Inflammatory macrophage treated with lipopolysaccharide for 1 hour (primary cell): Measurements from ENCODE around the gene HOXA6.

ENCODE experiments used
- DNase-seq, 2 donors: peaks; one replicate each; pipeline ENCODE4 v3.0.0-alpha.2; 2020 to 2022

Gene HOXA6

DNA sequence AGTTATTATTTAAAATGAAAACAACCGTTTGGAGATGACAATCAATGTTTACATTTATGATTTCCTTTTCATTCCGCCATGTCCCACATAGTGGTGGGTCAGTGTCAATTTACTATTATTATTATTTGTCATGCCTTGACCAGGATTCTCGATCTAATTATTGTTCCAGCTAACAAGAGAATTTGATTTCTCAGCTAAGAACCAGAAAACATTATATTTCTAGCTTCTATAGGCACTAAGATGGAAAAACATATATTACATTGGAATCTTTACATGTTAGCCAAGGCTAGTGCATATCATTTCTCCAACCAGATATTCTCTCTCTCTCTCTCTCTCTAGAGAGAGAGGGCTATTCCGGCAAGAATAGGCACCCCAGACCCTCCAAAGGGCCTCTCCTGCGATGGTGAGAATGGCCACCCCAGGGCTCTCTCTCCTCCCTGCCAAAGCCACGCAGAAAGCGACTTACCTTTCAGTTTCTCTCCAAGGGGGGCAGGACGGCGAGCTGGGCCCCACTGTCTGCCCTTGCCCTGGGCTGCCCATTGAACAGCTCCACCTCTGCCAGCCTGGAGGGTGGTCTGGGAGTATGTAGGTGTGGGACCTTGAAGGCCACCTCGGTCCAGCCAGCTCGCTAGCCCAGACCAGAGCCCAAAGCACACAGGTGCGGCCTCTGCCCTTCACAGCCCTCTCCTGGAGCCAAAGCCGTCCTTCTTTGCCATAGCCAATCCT is 2.4 kb upstream of the HOXA6 start:
- DNase-seq: no peak

- DNase-seq: no peak
These were observed 1.4 kb upstream of the HOXA6 start for GRCh38 chr7:27148756-27149641.

DNA sequence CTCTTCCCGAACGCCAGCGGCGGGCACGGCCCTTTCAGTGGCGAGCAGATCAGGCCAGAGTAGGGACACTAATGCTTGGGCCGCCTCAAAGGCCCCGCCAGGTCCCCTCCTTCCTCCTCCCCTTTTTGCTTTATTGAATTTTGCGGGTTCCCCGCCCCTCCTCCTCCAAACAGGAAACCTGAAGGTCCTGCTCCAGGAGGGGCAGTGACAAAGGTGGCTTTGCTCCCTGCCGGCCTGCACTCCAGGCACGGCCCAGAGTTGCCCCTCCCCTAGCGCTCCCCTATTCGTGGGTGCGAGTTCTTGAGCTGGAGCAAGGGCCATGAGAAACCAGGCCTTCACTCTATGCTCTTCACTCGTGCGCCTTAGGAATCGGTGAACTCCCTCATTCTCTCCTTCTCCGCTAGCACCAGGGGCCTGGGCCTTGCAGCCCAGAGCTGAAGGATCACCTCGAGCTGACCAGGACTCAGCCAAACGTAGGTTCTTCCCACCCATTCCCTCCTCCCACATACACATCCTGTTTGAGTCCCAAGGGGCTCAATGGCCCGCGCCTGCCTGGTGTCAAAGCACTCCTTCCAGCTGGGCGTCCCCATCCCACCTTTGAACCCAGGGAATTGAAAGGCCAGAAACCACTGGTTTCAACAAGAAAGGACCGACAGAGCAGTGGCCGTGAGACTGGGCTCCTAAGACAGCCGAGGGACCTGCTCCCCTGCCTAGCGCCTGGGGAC is 619 bp upstream of the HOXA6 start:
- DNase-seq: no peak

DNA sequence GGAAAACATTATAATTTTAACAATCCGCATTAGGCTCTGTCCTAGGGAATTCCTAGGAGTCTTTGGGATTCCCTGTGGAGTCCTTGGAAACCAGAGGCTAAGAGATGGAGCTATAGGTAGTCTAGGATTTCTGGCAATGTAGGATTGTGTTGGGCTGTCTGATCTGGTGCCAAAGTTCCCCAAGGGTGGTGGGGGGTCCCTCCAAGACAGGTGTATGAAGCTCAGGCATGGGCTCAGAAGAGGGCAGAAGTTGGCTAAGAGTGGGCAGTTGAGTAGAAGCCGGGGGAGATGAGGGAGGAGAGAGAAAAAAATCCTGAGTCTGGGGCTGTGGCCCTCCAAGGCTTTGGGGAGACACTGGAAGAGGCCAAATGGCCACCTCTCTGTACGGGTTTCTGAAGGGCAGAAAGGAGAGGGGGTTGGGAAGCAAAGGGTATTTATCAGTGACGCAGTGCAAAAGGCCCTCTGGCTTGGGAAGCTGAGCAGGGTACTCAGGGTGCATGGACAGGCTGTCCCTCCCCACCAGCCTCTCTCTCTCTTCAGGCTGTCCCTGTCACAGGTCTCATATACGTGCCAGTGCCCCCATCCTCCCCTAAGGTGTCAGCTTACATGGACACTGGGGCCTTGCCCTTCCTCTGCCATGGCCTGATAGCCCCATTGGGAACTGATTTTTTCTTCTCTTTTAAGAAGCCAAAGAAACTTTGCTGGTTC is 929 bp downstream of the HOXA6 start:
- no peak for DNase-seq

GRCh38 chr7:27145914-27146412 is 1.6 kb downstream of the HOXA6 start:
- no peak for DNase-seq

- DNase-seq: no peak
These were observed 2.2 kb downstream of the HOXA6 start for GRCh38 chr7:27145165-27145913.

DNA sequence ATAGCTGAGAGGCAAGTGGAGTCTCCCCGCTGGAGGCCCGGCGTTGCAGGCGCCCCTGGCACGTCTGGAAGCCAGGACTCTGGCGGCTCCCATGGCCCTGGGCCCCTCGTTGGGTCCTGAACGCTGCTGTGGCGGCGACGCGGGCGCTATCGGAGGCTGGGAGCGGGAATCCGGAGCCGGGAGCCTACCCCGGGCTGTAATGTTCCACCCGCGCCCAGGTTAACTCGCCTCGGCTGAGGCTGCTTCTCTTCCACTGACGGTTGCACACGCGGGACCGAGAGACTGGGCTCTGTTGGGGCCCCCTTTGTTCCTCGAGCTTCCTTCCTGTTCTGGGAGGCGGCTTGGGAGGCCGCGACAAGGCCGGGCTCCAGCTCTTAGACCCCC is 2.8 kb downstream of the HOXA6 start:
- no peak for DNase-seq

DNA sequence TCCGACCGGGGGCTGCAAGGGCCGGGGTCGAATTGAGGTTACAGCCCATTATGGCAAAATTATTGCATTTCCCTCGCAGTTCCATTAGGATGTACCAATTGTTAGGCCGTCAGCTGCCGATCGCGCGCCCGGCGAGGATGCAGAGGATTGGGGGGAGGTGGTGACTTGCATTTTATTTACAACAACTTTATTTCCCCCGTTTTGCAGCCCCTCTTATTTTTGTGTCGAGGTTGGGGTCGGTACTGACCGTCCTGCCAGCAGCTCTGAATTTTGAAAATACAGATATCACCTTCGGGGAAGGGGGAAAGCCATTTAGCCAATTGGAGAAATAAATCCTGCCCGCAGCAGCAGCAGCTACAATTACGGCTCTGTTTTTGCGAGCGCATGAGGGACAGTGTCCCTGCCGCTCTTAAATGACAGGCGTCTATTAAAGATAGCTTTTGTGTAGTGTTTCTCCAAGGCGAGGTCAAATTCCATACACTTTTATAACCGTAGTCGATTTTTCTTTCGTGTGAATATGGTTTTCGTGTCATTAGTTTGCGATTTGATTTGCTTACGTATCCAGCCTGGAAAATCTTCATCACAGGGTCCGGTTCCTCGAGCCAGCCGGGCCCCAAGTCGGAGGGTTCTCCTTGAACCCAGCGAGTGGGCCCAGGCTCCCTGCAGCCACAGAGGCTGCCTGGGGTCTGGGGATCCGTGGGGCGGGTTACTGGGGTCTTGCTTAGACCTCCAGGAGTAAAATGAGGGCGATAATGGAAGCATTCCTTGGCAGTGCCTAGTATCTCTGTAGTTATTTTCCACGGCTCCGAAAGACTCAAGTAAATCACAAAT is 3.4 kb downstream of the HOXA6 start:
- no peak for DNase-seq

GRCh38 chr7:27143023-27143949 is 4.3 kb downstream of the HOXA6 start, which contains the start of gene HOXA5:
HOXA5 (minus strand) TSS chr7:27143681; CDS start chr7:27143607, 74 bp downstream.
- DNase-seq: peak; percentile 32 to 60

DNA sequence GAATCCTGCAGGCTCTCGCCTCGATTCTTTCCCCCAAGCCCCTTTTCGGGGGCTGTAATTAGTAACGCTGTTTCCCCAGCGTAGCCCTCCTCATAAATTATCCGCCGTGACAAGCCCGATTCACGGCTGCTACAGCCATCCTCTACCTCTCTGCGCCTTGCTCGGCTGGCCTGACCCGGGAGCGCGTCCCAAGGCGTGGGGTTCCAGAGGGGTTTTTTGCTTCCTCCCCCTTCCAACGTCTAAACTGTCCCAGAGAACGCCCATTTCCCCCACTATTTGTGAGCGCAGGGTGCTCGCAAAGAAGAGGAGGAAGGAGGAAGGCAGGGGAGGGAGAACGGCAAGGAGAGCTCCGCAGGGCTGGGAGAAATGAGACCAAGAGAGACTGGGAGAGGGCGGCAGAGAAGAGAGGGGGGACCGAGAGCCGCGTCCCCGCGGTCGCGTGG is 5.0 kb downstream of the HOXA6 start:
- no peak for DNase-seq

DNA sequence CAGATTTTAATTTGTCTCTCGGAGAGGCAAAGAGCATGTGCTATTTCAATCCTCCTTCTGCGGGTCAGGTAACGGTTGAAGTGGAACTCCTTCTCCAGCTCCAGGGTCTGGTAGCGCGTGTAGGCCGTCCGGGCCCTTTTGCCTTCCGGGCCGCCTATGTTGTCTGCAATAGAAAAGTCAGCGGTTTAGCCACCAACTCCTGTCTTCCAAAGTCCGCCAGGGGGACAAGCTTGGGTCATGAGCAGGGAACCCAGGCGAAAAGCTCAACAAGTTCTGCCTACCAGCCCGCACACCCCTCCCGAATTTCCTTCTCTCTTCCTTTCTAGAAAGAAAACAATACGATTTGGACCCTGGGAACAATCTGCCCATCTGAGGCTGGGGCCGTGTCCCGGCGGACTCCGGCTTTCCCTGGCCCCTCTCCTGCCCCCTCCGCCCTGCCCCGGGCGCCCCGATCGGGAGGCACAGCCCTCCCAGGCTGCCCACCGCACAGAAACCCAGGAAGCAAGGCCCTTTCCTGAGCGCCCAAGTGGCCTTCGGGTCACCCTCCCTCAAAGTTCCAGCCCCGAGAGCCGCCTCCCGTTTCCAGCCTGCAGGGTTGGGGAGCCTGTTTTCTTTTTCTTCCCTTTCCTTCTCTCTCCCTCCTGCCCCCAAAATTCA is 5.5 kb downstream of the HOXA6 start:
- DNase-seq: no peak

DNA sequence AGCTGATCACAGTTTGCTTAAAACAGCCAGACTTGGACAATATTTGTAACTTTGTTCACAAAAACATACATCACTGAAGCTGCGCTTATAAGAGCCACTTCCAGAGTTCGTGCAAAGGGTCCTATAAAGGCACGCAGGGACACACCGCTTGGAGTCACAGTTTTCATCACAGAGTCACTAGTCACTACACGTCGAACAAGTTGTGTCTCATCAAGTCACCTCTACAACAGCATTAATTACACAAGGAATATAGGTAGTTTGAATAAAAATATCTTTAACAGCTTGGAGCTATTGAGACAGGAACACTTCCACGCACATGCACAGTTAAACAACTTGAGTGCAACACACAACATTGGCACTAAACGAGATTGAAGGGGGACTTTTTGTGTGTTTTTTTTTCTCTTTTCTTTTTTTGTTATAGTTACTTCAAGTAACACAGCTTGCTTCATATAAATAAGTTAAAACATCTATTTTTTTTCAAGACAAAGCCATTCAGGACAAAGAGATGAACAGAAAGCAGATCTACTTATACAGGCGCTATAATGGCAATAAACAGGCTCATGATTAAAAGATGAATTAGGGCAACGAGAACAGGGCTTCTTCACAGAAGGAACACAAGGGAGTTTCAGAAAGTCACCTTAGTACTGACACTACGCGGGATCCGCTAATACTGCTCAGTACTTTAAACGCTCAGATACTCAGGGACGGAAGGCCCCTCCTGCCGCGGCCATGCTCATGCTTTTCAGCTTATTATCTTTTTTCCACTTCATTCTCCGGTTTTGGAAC is 6.2 kb downstream of the HOXA6 start:
- DNase-seq: no peak

DNA sequence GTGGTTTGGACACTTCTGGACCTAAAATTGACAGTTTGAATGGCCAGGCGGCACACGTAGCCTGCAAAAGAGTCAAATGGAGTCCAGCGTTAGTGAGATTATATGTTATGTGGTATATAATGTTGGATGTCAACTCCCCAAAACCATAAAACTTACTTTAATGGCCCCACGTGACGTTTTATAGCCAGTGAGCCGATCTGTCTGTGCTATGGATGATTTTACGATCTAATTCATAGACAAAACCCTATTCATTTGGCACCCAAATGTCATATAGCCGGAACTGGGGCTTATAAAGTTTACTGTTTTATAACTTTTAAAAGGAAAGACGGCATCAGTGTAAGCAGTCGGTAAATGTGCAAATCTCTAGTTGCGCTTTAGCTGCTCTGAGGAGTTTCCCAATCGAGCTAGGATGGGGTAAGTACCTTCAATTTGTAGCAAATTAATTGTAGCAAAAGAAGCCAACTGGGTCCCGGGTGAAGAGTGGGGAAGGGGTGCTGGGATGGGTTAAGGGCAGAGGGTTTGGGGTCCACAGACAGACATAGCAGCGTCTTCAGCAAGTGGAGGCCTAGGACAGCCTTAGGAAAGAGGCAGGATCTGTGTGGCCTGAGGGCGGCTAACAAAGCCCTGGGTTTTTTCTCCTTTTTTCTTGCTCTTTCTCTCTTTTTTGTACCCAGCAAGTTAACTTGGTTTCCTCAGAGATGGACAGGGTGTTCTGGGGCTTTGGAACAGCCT is 7.3 kb downstream of the HOXA6 start:
- no peak for DNase-seq

GRCh38 chr7:27139334-27140125 is 8.0 kb downstream of the HOXA6 start:
- no peak for DNase-seq

DNA sequence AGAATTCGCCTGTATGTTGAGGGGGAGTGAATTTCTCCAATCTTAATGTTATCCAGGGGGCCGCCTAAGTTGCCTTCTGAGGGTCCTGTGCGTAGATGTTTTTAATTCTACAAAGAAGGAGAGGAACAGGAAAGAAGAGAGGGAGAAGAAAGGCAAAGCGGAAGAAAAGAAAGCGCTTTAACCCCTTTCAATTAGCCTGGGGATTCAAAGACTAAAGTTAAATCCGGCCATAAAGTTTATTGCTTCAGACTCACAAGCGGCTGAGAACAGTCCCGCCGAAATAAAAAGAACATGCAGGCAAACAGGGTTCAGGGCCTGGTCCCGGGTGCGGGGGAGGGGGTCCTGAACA is 8.6 kb downstream of the HOXA6 start:
- no peak for DNase-seq

GRCh38 chr7:27138472-27138871 is 9.1 kb downstream of the HOXA6 start:
- DNase-seq: no peak
